ENCODE results near the gene SELENOO.

DNA sequence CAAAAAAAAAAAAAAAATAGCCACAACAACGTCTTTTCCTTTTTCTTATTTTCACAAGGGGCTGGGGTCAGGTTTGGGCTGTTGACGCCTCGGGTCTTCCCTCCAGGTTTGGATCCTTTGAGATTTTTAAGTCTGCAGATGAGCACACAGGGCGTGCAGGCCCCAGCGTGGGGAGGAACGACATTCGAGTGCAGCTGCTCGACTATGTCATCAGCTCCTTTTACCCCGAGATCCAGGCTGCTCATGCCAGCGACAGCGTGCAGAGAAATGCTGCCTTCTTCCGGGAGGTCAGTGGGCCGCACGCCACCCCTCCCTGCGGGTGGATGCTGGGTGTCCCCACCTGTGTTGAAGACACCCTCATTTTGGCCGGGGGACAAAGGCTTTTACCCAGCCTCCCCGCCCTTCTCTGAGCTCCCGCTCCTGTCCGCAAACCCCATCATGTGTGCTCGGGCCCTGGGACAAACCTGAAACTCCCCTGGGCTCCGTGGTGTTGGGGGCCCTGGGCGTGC is 7.7 kb downstream of the SELENOO start:
- TF ChIP-seq, protein P1, sequence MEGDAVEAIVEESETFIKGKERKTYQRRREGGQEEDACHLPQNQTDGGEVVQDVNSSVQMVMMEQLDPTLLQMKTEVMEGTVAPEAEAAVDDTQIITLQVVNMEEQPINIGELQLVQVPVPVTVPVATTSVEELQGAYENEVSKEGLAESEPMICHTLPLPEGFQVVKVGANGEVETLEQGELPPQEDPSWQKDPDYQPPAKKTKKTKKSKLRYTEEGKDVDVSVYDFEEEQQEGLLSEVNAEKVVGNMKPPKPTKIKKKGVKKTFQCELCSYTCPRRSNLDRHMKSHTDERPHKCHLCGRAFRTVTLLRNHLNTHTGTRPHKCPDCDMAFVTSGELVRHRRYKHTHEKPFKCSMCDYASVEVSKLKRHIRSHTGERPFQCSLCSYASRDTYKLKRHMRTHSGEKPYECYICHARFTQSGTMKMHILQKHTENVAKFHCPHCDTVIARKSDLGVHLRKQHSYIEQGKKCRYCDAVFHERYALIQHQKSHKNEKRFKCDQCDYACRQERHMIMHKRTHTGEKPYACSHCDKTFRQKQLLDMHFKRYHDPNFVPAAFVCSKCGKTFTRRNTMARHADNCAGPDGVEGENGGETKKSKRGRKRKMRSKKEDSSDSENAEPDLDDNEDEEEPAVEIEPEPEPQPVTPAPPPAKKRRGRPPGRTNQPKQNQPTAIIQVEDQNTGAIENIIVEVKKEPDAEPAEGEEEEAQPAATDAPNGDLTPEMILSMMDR (conservative IDR thresholded peaks at IDR 0.05; ENCODE audit: low read depth, low read length) = no peak
- TF ChIP-seq EZH2phosphoT487 (IDR thresholded peaks at IDR 0.05; ENCODE audit: borderline replicate concordance, low read length) (no peak), EZH2 (IDR thresholded peaks at IDR 0.05; ENCODE audit: low read length, unreplicated experiment) (no peak)

Data from PC-3 (cell line).